ENCODE data around the gene TOR4A. TPM values are rescaled to one million over a fixed set of nuclear protein-coding genes. Genes with fewer than 3 reads are reported as not detected.
"Not testable (repeated sequence)": the region's sequence is repeated elsewhere in the genome, so short reads cannot be mapped to it uniquely, and the experiment has no call there.

Gene TOR4A
- total and polyA plus RNA-seq, 3 donors from 2014 or later = 2.1 to 4.5 (median 3.4) TPM

DNA sequence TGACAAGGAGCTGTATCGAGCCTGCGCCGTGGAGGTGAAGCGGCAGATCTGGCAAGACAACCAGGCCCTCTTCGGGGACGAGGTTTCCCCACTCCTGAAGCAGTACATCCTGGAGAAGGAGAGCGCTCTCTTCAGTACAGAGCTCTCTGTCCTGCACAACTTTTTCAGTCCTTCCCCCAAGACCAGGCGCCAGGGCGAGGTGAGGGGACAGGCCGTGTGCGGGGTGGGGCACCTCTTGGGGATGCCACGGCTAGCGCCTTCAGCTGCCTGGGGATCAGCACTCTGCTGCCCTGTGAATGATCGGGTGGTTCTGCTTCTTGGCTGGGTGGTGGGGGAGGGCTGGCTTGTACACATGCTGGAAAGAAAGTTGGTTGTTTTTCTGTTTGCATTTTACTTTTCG lies 20.7 kb upstream of the TOR4A start:
- intact Hi-C loops (cut with DNase I; ENCODE audit: low total_unique reads) = no loop called here
- DNase-seq = no peak
- H3K4me1 ChIP-seq = peaks cover 29% of the 10 kb centered on the region
- H3K36me3 ChIP-seq (ENCODE audit: low read depth, missing control alignments) = no peaks in the 10 kb centered on the region
- 84 to 87% methylated on average over 8 to 15 of the region's 15 CpGs for WGBS, 2 donors
- TF ChIP-seq POLR2A (IDR thresholded peaks at IDR 0.05) = no peak
- TF ChIP-seq, protein P1, sequence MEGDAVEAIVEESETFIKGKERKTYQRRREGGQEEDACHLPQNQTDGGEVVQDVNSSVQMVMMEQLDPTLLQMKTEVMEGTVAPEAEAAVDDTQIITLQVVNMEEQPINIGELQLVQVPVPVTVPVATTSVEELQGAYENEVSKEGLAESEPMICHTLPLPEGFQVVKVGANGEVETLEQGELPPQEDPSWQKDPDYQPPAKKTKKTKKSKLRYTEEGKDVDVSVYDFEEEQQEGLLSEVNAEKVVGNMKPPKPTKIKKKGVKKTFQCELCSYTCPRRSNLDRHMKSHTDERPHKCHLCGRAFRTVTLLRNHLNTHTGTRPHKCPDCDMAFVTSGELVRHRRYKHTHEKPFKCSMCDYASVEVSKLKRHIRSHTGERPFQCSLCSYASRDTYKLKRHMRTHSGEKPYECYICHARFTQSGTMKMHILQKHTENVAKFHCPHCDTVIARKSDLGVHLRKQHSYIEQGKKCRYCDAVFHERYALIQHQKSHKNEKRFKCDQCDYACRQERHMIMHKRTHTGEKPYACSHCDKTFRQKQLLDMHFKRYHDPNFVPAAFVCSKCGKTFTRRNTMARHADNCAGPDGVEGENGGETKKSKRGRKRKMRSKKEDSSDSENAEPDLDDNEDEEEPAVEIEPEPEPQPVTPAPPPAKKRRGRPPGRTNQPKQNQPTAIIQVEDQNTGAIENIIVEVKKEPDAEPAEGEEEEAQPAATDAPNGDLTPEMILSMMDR (IDR thresholded peaks at IDR 0.05) = no peak
- no peaks in the 10 kb centered on the region for H3K27me3 ChIP-seq
- H3K4me3 ChIP-seq = no peak overlapping the region
- H3K27ac ChIP-seq = no peak overlapping the region
- no peaks in the 10 kb centered on the region for H3K9me3 ChIP-seq

DNA sequence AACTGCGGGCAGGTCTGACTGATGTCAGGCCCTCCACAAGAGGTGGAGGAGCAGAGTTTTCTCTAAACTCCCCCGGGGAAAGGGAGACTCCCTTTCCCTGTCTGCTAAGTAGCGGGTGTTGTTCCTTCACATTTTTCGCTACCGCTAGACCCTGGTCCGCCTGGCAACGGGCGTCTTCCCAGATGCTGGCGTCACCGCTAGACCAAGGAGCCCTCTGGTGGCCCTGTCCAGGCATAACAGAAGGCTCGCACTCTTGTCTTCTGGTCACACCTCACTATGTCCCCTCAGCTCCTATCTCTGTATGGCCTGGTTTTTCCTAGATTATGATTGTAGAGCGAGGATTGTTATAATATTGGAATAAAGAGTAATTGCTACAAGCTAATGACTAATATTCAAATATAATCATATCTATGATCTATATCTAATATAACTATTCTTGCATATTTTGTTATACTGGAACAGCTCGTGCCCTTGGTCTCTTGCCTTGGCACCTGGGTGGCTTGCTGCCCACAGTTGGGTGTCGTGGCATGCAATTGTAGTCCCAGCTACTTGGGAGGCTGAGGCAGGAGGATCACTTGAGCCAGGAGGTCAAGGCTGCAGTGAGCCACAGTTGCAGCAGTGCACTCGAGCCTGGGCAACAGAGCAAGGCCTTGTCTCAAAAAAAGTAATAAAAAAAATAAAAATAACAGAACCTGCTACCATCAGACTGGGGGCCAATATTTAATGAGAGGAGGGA lies 15.2 kb upstream of the TOR4A start:
- H3K4me3 ChIP-seq; H3K9me3 ChIP-seq; H3K27ac ChIP-seq; DNase-seq; H3K4me1 ChIP-seq; H3K27me3 ChIP-seq; H3K36me3 ChIP-seq (ENCODE audit: low read depth, missing control alignments); intact Hi-C loops (cut with DNase I; ENCODE audit: low total_unique reads): not testable (repeated sequence)
- 35 to 54% methylated on average over 14 to 15 of the region's 15 CpGs for WGBS, 2 donors
- TF ChIP-seq, protein P1 (IDR thresholded peaks at IDR 0.05) = peak; percentile 10 to 34 (median 19)

GRCh38 chr9:137262909-137263285 lies 14.6 kb upstream of the TOR4A start:
- 85 to 89% methylated on average over 23 to 24 of the region's 24 CpGs for WGBS, 2 donors
- intact Hi-C loops (cut with DNase I; ENCODE audit: low total_unique reads) = no loop called here
- no peak for TF ChIP-seq POLR2A (IDR thresholded peaks at IDR 0.05)
- TF ChIP-seq, protein P1 (IDR thresholded peaks at IDR 0.05) = no peak

GRCh38 chr9:137263506-137263905 lies 14.0 kb upstream of the TOR4A start:
- Histone ChIP-seq H3K27me3 (no peaks in the 10 kb centered on the region), H3K4me1 (no peaks in the 10 kb centered on the region), H3K36me3 (ENCODE audit: low read depth, missing control alignments) (no peaks in the 10 kb centered on the region), H3K9me3 (no peaks in the 10 kb centered on the region), H3K4me3 (no peak overlapping the region), H3K27ac (no peak overlapping the region)
- intact Hi-C loops (cut with DNase I; ENCODE audit: low total_unique reads) = no loop called here
- WGBS, 2 donors = 74 to 85% methylated on average over 8 to 10 of the region's 10 CpGs
- no peak for TF ChIP-seq POLR2A (IDR thresholded peaks at IDR 0.05)
- TF ChIP-seq, protein P1 (IDR thresholded peaks at IDR 0.05) = no peak
- no peak for DNase-seq

More at GRCh38 chr9:137262909-137263285, 14.6 kb upstream of the TOR4A start:
- no peaks in the 10 kb centered on the region for H3K27me3 ChIP-seq
- DNase-seq = no peak
- H3K4me3 ChIP-seq = no peak overlapping the region
- H3K4me1 ChIP-seq = no peaks in the 10 kb centered on the region
- no peaks in the 10 kb centered on the region for H3K9me3 ChIP-seq
- no peaks in the 10 kb centered on the region for H3K36me3 ChIP-seq (ENCODE audit: low read depth, missing control alignments)
- no peak overlapping the region for H3K27ac ChIP-seq

DNA sequence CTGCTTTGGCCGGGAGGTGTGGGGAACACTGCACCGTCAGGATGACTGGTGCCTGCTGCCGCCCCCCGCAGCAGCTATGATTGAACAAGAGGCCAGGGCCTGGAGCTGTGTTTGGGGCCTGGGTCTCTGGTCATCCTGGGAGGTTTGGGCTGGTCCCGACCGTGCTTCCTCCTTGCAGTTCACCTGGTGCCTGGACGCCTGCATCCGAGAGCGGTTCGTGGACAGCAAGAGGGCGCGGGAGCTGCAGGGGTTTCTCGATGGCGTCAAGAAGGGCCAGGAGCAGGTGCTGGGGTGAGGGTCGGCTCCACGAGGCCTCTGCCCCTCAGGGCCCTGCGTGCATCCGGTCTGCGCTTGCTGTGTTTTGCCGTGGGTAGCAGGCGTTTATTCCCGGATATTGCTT lies 13.5 kb upstream of the TOR4A start:
- intact Hi-C loops (cut with DNase I; ENCODE audit: low total_unique reads) = no loop called here
- H3K9me3 ChIP-seq = no peaks in the 10 kb centered on the region
- WGBS, 2 donors = 91 to 96% methylated on average over 9 to 22 of the region's 22 CpGs
- H3K27me3 ChIP-seq = no peaks in the 10 kb centered on the region
- no peaks in the 10 kb centered on the region for H3K36me3 ChIP-seq (ENCODE audit: low read depth, missing control alignments)
- H3K4me3 ChIP-seq = no peak overlapping the region
- H3K4me1 ChIP-seq = peaks cover 4% of the 10 kb centered on the region
- H3K27ac ChIP-seq = no peak overlapping the region
- DNase-seq = no peak
- TF ChIP-seq, protein P1 (IDR thresholded peaks at IDR 0.05) = no peak
- TF ChIP-seq POLR2A (IDR thresholded peaks at IDR 0.05) = no peak
